ENCODE data around the gene SLC26A1.

- TF ChIP-seq CTCF (IDR thresholded peaks at IDR 0.05) (no peak), POLR2A (IDR thresholded peaks at IDR 0.05) (no peak)
Observed at GRCh38 chr4:995311-996026, 2.3 kb upstream of the SLC26A1 start.
